ENCODE data around the gene OPTN. TPM values are rescaled to one million over a fixed set of nuclear protein-coding genes. Genes with fewer than 3 reads are reported as not detected.

The OPTN gene
- total RNA-seq, 4 donors from 2014 or later: 55.4 to 68.5 (median 62.0) TPM

DNA sequence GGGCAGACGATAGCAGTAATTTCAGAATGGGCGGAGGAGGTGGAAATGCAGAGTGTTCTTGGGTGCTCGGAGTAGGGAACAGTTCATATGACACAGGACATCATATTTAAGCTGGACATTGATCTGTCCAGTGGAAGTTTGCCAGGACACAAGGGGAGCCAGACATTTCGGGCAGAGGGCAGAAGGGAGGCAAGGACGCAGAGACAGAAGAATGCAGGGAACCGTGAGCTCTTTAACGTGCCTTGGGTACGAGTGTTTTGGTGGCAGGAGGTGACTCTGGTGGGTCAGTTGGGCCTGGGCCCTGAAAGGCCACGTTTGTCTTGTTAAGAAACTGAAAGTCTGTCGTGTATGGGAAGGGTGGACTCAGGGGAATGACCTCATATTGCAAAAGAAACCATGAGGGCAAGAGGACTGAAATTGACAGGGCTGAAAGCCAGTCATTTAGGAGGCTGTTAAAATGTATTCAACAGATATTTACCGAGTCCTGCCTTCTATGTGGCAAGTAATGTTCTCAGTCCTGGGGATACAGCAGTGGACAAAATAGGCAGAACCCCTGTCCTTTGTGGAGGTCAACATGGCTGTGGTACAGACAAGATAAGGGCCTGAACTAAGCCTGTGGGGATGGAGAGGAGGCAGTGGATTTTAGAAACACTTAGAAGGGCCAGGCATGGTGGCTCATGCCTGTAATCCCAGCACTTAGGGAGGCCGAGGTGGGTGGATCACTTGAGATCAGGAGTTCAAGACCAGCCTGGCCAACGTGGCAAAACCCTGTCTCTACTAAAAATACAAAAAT is 2.2 kb downstream of the OPTN start:
- no peak overlapping the region for H3K4me3 ChIP-seq (ENCODE audit: low read depth, poor library complexity, severe bottlenecking)
- TF ChIP-seq POLR2A (IDR thresholded peaks at IDR 0.05): no peak
- TF ChIP-seq, protein P1, sequence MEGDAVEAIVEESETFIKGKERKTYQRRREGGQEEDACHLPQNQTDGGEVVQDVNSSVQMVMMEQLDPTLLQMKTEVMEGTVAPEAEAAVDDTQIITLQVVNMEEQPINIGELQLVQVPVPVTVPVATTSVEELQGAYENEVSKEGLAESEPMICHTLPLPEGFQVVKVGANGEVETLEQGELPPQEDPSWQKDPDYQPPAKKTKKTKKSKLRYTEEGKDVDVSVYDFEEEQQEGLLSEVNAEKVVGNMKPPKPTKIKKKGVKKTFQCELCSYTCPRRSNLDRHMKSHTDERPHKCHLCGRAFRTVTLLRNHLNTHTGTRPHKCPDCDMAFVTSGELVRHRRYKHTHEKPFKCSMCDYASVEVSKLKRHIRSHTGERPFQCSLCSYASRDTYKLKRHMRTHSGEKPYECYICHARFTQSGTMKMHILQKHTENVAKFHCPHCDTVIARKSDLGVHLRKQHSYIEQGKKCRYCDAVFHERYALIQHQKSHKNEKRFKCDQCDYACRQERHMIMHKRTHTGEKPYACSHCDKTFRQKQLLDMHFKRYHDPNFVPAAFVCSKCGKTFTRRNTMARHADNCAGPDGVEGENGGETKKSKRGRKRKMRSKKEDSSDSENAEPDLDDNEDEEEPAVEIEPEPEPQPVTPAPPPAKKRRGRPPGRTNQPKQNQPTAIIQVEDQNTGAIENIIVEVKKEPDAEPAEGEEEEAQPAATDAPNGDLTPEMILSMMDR (IDR thresholded peaks at IDR 0.05): no peak
- no peak for DNase-seq (ENCODE audit: low spot score in 2 of 2)
- 32 to 40% methylated on average over 13 of the region's 13 CpGs for WGBS, 2 donors
- intact Hi-C loops (cut with DNase I; ENCODE audit: low total_unique reads): no loop called here

DNA sequence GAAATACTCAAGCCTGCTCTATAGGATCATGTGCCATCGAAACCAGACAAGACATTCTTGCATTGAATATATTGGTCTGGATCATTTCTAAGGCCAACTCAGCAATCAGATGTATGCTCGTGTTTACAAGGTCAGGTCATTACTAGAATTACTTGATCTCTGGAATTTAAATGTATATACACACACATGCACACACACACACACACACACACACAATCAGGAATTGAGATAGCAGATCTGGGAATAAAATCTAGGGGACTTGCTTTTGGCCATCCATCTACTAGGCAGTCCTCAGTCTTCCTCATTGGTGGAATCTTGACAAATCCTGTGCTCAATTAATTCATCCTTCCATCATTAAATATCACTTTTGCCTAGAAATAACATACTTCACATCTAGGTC is 3.6 kb downstream of the OPTN start:
- 79 to 92% methylated on average over 2 of the region's 2 CpGs for WGBS, 2 donors
- no peak overlapping the region for H3K4me3 ChIP-seq (ENCODE audit: low read depth, poor library complexity, severe bottlenecking)
- intact Hi-C loops (cut with DNase I; ENCODE audit: low total_unique reads): no loop called here
- TF ChIP-seq, protein P1 (IDR thresholded peaks at IDR 0.05): no peak
- no peak for TF ChIP-seq POLR2A (IDR thresholded peaks at IDR 0.05)
- no peak for DNase-seq (ENCODE audit: low spot score in 2 of 2)

DNA sequence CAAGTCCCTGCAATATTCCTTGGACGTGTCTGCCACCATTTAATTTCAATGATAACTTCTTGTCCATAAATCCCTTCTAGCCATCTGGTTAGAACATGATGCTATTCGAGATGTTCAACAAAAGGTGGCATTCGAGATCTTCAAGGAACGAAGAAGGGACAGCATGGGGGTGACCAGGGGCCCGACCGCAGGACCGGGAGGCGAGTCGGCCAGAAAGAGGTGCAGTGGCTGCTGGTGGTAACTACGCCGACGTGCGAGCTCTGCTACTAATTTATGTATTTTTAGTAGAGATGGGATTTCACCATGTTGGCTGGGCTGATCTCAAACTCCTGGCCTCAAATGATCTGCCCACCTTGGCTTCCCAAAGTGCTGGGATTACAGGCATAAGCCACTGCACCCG is 4.7 kb downstream of the OPTN start:
- DNase-seq (ENCODE audit: low spot score in 2 of 2): no peak
- WGBS, 2 donors: 94 to 95% methylated on average over 14 of the region's 14 CpGs
- intact Hi-C loops (cut with DNase I; ENCODE audit: low total_unique reads): no loop called here
- no peak overlapping the region for H3K4me3 ChIP-seq (ENCODE audit: low read depth, poor library complexity, severe bottlenecking)
- TF ChIP-seq POLR2A (IDR thresholded peaks at IDR 0.05): no peak
- TF ChIP-seq, protein P1 (IDR thresholded peaks at IDR 0.05): no peak

DNA sequence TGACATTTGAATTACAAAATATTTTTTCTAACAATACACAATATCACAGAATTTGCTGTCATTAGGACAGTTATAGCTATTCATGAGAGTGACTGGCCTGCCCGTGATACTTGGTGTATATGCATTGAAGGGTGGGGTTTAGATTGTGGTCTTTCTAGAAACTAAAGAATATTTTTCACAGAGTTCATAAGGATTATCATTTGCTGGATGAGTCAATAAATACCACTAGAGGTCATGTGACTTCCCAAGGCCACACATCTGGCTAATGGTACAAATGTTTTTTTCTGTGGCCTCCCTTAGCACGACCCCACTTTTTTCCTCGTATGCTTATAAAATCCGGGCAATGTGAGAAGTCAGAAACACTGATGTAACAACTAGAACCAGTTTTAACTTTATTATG is 5.2 kb downstream of the OPTN start:
- TF ChIP-seq POLR2A (IDR thresholded peaks at IDR 0.05): no peak
- TF ChIP-seq, protein P1 (IDR thresholded peaks at IDR 0.05): no peak
- H3K4me3 ChIP-seq (ENCODE audit: low read depth, poor library complexity, severe bottlenecking): no peak overlapping the region
- WGBS, 2 donors: 57 to 58% methylated on average over 4 of the region's 4 CpGs
- DNase-seq (ENCODE audit: low spot score in 2 of 2): no peak
- intact Hi-C loops (cut with DNase I; ENCODE audit: low total_unique reads): no loop called here

DNA sequence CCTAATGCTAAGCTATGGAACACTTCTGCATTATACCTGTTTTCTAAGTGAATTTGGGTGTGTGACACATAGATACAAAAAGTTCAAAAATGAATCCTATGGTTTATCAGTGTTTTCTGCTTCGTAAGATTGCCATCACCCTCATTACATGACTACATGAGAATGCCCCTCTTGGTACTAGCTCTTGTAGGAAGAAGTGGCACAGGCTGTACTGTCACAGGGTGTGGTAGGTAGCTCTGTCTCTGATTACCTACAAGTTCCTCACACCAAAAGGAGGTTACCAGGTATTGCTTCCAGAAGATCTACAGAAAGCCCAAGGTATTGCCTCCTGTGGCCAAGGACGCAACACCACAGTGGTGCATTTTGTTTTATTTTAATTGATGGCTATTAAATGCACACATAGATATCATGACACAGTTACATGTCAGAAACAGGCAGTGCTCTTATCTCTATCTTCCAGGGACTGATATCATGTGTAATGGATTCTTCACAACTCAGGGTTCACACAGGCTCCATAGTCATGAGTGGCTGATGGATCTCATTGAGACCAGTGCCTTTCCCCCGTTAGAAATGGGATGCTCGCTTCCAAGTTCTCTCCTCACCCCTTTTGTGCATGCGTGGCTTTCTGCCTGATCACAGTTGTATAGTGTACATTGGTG is 6.6 kb downstream of the OPTN start:
- TF ChIP-seq, protein P1 (IDR thresholded peaks at IDR 0.05): no peak
- TF ChIP-seq POLR2A (IDR thresholded peaks at IDR 0.05): no peak
- H3K4me3 ChIP-seq (ENCODE audit: low read depth, poor library complexity, severe bottlenecking): no peak overlapping the region
- WGBS, 2 donors: 90 to 95% methylated on average over 5 of the region's 5 CpGs
- DNase-seq (ENCODE audit: low spot score in 2 of 2): no peak
- intact Hi-C loops (cut with DNase I; ENCODE audit: low total_unique reads): no loop called here
